Lower lobe of right lung (tissue), 2 donors: ENCODE results near the gene DNM3. TPM values are rescaled to one million over a fixed set of nuclear protein-coding genes. Genes with fewer than 3 reads are reported as not detected.

Experiments used
- ATAC-seq, 2 donors: fragments of 200-7000 bp; cut with Tn5 transposase; one replicate each; pipeline ENCODE4 v1.9.1; 2020 to 2022; ENCODE audit warnings: mild to moderate bottlenecking in 2 of 2, moderate library complexity in 2 of 2
- DNase-seq: peaks from one replicate; pipeline ENCODE4 v3.0.0-alpha.2; 2020
- H3K27ac ChIP-seq: fragments of 200-600 bp; one replicate; pipeline ENCODE4 v1.8.0; 2022
- H3K27me3 ChIP-seq: fragments of 200-600 bp; one replicate; pipeline ENCODE4 v1.8.0; 2022; ENCODE audit warnings: low read depth
- H3K36me3 ChIP-seq: fragments of 200-600 bp; one replicate; pipeline ENCODE4 v1.8.0; 2022; ENCODE audit warnings: mild to moderate bottlenecking
- H3K4me1 ChIP-seq: fragments of 200-600 bp; one replicate; pipeline ENCODE4 v1.8.0; 2022
- H3K4me3 ChIP-seq: fragments of 200-600 bp; one replicate; pipeline ENCODE4 v1.8.0; 2022; ENCODE audit warnings: mild to moderate bottlenecking
- H3K9me3 ChIP-seq: fragments of 200-600 bp; one replicate; pipeline ENCODE4 v1.8.0; 2022
- CTCF ChIP-seq: fragments of 200-600 bp; IDR thresholded peaks from one replicate; pipeline ENCODE4 v1.8.0; 2022; ENCODE audit warnings: antibody characterized with exemption, mild to moderate bottlenecking
- intact Hi-C: fragments of 100-400 bp; cut with DNase I; formaldehyde crosslinking; loops from one replicate; pipeline ENCODE4 v1.11.0; 2022
- total RNA-seq: library from RNA; stranded (reverse); fragmentation: NEBNext Ultra II Directional; extraction: Animal tissue kit (Norgen Biotek cat#: 25700); gene quantifications from one replicate; pipeline ENCODE4 v1.2.1, GENCODE V29; 2021
- donor health status: DM: no; HTN: yes; CAD: no; lungs with severe emphysema.

Gene DNM3
- total RNA-seq, 1 donor from 2014 or later = 12.4 TPM

- H3K9me3 ChIP-seq = no peaks in the 10 kb centered on the region
- TF ChIP-seq CTCF = no peak
- H3K4me1 ChIP-seq = no peaks in the 10 kb centered on the region
- ATAC-seq (no peak), DNase-seq (no peak)
- no peak overlapping the region for H3K4me3 ChIP-seq
- no peaks in the 10 kb centered on the region for H3K36me3 ChIP-seq
- intact Hi-C loops = no loop called here
- no peaks in the 10 kb centered on the region for H3K27me3 ChIP-seq
- H3K27ac ChIP-seq = no peak overlapping the region
These were observed 313.3 kb downstream of the DNM3 start for GRCh38 chr1:172154551-172154950.

- Histone ChIP-seq H3K27me3 (no peaks in the 10 kb centered on the region), H3K36me3 (no peaks in the 10 kb centered on the region), H3K4me3 (no peak overlapping the region), H3K9me3 (no peaks in the 10 kb centered on the region), H3K27ac (no peak overlapping the region), H3K4me1 (no peaks in the 10 kb centered on the region)
- no peak for TF ChIP-seq CTCF
- intact Hi-C loops = no loop called here
- ATAC-seq = no peak
- DNase-seq = no peak
These were observed 314.5 kb downstream of the DNM3 start for GRCh38 chr1:172155766-172156165.

GRCh38 chr1:172162236-172162635 lies 320.9 kb downstream of the DNM3 start:
- TF ChIP-seq CTCF = no peak
- no peaks in the 10 kb centered on the region for H3K27me3 ChIP-seq
- no peak overlapping the region for H3K4me3 ChIP-seq
- H3K36me3 ChIP-seq = no peaks in the 10 kb centered on the region
- DNase-seq (no peak), ATAC-seq (no peak)
- H3K4me1 ChIP-seq = no peaks in the 10 kb centered on the region
- H3K9me3 ChIP-seq = no peaks in the 10 kb centered on the region
- H3K27ac ChIP-seq = no peak overlapping the region
- intact Hi-C loops = no loop called here

GRCh38 chr1:172163498-172164215 lies 322.4 kb downstream of the DNM3 start:
- no peak for TF ChIP-seq CTCF
- intact Hi-C loops = no loop called here
- no peak for DNase-seq
- Histone ChIP-seq H3K9me3 (no peaks in the 10 kb centered on the region), H3K4me3 (no peak overlapping the region), H3K4me1 (no peaks in the 10 kb centered on the region), H3K27ac (no peak overlapping the region), H3K27me3 (no peaks in the 10 kb centered on the region), H3K36me3 (no peaks in the 10 kb centered on the region)
- no peak for ATAC-seq

- Histone ChIP-seq H3K27me3 (no peaks in the 10 kb centered on the region), H3K36me3 (no peaks in the 10 kb centered on the region), H3K27ac (no peak overlapping the region), H3K9me3 (no peaks in the 10 kb centered on the region), H3K4me1 (no peaks in the 10 kb centered on the region), H3K4me3 (no peak overlapping the region)
- no peak for ATAC-seq
- DNase-seq = no peak
- intact Hi-C loops = no loop called here
- no peak for TF ChIP-seq CTCF
These were observed 324.1 kb downstream of the DNM3 start for GRCh38 chr1:172165403-172165802.
